Cortex of kidney (tissue), 1 donor: ENCODE measurements around the gene GPR39.

ENCODE experiments used
- DNase-seq: peaks from one replicate; lab custom pipeline; 2025; lab: John Stamatoyannopoulos, UW

GPR39 gene

DNA sequence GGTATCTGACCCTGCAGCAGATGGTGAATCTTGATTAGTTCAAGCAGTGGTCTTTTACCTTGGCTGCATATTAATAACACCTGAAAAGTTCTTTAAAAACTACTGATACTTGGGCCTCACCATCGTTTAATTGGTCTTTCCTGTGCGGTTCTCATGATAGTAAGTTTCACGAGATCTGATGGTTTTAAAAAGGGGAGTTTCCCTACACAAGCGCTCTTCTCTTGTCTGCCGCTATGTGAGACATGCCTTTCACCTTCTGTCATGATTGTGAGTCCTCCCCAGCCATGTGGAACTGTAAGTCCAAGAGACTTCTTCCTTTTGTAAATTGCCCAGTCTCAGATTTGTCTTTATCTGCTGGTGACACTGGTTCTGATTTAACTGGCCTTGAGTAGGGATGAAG lies 151.1 kb downstream of the GPR39 start:
- no peak for DNase-seq

DNA sequence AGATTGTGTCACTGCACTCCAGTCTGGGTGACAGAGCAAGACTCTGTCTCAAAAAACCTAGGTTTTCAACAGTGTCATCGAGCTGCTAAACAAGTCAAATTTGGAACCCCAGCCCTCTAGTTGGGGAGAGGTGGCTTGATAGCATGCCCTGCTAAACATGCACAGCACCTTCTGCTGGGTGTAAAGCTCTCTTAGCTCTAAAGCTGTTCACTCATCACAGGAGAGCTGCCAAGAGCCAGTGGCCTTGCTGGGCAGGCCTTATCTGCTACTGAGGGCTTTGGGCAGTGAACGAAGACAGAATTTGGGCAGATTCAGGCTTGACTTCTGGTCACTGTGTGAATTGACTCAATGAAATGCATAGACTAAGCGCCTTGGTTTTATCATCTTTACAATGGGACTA lies 152.1 kb downstream of the GPR39 start:
- DNase-seq, result no peak

DNA sequence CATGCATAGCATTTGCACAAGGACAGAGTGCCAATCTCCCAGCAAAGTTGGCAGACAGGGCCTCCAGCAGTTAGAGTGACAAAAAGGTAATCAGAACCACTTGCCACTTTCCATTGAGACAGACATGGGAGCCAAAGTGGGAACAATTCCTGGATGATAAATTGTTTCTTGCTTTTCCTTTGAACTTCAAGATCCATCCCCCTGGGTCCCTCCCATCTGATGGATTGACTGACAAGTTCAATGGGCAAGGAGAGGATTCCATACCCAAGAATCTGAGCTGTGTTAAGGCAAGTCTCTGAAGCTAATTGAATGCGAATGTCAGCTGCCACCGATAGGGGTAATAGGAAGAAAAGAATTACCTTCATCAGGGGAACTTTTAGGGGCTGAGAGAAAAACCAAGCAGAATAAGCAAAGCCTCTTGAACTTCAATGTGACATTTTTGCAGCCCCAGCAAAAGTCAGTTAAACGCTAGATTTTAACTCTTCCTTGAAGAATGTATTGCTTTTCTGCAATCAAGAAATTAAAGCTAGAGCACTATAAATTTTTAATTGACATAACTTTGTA lies 156.9 kb downstream of the GPR39 start:
- DNase-seq, result no peak

DNA sequence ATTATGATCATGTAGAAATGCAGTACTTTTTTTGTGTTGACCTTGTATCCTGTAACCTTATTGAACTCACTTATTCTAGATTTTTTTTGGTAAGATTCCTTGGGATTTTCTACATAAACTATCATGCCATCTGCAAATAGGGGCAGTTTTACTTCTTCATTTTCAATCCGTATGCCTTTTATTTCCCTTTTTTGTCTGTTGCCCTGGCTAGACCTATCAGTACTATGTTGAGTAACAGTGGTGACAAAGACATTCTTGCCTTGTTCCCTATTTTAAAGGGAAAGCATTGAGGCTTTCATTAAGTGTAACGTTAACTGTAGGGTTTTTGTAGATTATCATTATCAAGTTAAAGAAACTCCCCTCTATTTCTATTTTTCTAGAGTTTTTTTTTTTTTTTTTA lies 161.1 kb downstream of the GPR39 start:
- DNase-seq, result no peak

DNA sequence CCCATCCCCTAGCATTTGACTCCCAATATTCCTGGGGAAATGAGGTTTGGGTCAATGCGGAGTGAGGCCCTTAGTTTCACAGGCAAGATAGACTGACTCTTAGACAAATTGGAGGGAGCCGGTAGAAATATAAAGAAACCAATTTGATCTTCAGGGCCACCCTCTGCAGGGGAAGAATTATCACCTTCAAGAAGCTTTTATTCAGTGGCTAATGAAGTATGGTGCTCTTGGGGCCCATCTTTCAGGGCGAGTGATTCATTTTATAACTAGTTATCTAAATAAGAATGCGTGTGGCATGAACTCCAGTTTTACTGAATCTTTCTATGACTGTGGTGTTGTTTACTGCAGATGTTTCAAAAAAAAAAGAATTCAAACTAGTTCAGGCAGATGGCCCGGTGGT lies 165.0 kb downstream of the GPR39 start:
- DNase-seq, result no peak

DNA sequence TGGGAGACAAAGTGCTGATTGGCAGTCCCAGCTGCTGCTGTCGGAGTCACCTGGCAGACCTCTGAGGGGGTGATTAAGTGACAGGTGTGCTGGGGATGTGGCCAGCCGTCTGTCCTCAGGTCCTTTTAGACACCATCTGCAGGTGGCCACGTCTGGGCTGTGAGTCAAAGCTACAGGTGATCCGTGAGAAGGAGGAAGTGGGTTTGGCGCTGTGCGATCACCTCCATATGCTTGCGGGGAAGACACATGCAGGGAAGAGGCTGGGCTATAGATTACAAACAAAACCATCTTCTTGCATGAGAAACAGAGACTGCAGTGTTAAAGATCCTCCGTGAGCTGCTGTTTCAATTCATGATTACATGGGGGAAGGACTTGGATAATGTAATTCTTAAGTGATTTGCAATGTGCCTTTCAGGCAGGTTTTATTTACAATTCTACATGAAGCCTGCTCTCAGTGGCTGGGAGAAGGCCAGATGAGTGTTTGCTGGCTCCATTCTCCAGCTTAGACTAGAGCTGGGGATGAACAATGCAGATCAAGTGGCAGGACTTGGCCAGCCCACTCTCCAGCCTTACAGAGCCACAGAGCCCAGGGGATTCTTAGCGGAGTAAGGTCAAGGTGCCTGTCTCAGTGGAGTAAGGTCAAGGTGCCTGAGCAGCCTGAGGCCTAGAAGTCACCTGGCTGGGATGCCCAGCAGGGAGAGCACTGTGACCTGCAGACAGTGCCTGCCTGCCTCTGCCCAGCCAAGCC lies 165.6 kb downstream of the GPR39 start:
- DNase-seq, result no peak

DNA sequence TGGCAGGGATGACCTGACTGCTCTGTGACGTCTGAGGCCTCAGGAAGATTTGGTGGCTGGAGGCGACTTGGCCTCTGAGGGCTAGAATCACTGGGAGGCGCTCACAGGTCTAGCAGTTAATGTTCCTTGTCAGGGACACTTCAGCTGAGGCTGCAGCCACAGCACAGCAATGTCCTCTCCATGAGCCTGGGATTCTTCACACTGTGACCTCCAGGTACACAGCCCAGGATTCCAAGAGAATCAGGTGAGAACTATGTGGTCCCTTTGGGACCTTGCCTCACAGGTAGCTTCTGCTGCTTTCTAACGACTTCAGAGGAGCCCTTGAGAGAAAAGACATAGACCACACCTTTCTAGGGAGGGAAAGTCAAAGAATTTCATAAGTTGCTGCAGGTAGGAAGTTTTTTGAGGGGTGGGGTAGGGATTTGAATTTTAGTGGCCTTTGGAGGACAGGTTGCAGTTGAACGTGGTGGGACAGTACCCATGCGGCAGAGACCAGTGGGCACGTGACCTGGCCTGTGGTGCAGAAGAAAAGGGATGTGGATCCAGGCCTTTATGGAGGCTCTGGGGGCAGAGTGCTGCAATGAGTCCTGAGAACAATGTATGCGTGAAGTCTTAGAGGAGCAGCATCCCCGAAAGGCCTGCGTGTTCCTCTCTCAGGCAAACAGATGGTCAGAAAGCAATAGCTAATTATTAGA lies 167.2 kb downstream of the GPR39 start:
- no peak for DNase-seq

DNA sequence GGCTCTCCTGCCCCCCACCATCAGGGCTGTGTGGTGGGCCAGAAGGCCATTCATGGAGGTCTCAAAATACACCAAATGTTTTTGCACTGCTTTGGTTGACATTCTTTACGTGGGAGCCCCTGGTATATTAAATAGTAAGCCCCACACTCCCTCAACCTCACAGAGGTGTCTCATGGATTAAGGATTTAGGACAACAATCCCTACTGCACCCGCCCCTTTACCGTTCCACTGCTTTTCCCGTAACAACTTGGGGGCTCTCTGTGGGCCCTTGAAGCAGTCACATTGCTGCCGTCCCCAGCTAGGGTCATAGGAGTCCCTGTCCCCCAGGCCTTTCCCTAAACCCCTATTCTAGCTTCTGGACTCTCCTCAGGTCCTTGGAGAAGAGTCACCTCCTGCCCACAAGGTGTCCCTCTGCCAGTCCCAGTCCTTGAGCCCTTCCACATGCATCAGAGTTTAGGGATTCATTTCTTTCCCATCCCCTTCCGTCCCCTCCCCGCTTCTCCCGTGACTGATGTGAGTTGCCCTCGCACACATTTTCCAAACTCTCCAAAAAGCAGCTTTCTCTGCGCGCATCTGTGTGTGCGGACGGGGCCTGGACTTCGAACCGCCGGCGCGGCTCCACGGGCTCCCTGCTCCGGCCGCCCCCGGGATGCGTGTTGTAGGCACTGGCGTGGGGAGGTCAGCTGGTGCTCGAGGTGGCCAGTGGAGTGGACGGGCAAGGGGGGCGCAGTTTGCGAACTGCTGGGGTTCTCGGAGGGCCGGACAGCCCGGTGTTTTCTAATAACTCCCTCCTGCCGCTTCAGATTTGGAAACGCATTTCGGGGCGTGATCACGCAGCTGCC lies 168.6 kb downstream of the GPR39 start:
- no peak for DNase-seq

DNA sequence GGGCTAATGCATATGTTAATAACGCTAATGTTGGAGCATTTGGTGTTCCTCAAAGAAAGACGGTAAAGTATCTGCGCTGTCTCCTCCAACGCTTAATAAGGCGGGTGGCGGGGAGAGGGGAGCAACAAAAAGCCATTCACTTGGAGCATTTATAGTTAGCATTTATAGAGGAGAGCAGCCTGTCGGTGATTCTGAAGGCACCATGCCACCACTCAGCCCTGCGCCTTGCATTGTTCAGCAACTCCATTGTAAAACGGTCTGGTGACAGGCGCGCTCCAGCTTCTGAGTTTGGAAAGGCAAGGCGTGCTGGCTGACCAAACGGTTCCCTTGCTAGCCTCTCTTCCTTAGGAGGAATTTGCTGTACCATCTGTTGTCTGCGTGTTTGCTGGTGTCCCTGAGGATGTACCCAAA lies 169.5 kb downstream of the GPR39 start:
- no peak for DNase-seq

DNA sequence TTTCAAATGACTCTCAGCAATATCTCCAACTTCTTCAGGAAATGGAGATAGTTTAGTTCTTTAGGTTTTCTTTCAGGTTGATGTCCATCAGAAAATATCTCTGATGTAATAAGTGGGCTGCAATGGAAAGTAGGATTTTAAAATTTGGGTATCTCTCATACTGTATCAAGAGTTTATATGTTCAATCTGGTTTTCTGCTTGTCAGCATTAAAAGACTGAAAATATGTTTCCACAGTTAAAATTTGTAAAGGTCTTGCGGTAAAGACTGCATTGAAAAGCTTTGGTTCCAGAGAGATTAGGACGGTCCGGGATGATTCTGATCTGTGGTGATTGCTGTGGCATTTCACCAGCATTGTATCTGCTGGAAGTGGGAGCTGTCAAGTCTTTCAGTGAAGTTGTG lies 170.2 kb downstream of the GPR39 start:
- DNase-seq, result no peak

DNA sequence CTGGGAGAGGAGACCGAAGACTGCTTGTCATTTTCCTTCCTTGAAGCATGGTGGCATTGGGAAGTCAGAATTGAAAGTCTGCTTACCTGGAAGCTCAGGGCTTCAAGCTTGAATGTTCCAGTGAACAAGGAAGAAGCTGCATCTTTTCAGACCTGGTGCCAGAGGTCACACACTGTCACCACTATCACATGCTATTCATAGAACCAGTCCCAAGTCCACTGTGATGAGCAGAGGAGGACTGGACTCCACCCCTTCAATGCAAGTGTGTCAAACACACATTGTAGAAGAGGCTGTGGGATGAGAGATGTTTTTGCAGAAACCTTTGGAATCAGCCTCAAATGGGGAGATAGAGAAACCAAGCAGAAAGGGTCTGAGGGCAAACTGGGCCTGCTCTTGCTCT lies 172.0 kb downstream of the GPR39 start:
- no peak for DNase-seq

DNA sequence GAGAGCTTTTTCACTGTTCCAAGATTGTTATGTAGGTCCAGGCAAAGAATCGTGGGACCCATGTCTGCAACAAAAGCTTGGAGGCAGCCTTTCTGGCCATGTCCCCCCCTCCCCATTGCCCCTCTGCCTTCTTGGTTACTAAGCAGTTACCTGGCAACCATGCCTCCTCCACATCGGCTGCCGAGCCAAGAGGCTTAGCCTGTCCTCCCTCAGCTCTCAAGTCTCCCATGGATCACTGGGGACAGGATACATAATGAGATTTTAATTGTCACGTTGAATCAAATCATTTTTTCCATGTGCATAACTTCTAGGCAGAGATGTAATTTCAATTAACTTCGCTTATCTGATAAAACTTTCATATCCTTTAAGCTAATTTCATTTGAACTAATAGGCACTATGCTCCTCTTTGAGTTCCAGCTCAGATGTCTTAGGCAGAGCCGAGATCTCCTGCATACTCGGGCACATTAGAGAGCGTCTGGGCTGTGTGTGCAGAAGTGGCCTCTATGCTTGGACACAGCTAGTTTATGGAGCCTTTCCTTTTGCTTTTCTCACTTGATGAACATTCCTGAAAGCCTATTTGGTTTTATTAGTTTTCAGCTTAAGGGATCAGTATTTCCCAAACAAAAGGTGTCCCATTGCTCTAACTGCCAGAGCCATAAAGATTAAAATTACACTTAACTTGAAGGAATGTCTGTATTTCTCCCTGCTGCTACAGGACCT lies 172.7 kb downstream of the GPR39 start:
- no peak for DNase-seq

DNA sequence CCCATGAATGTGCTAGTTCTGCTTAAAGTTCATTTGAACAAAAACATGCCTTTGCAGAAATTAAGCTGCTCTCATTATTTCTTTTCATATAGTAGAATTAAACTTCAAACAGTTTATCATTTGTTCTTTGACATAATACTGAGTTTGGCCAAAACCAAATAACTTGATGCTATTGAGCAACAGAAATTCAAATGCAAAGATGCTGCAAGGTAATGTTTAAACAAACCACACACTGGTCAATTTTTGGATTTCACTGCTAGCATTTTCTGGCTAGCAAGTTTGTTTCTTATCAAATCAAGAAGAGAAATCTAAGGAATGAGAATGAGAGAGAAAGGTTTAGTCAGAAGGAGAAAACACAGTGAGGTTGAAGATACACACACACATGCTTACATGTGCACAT lies 173.4 kb downstream of the GPR39 start:
- no peak for DNase-seq

DNA sequence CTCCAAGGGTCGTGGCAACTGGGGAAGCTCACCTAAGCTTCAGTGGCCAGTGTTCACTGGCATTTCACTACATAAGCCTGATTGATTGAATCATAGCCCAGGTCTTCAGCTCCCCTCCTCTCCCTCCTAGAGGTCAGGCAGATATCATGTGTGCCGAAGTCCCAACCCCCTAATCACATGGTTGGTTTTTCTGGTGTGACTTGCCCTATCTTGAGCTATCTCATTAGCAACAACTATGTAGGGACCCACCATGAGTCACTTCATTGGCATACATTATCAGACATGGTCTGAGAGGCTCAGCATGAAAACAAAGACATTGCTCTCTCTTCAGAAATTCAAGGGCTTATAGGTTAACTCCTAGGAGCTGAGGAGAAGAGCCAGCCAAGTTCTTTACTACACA lies 176.6 kb downstream of the GPR39 start:
- DNase-seq, result no peak

DNA sequence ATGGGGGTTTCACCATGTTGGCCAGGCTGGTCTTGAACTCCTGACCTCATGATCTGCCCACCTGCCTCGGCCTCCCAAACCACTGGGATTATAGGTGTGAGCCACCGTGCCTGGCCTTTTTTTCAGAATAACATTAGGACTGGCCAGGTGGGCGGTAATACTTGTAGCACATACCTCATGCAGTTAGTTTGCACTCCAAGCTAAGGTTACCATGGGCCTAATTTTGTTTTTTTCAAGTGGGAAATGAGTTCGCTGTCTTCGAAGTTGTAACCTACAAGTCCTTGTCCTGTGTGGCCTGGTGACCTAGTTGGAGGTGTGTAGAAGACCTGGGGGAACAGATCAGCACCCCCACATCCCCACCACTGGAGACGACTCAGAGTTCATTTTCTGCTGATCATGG lies 178.6 kb downstream of the GPR39 start:
- DNase-seq, result no peak

DNA sequence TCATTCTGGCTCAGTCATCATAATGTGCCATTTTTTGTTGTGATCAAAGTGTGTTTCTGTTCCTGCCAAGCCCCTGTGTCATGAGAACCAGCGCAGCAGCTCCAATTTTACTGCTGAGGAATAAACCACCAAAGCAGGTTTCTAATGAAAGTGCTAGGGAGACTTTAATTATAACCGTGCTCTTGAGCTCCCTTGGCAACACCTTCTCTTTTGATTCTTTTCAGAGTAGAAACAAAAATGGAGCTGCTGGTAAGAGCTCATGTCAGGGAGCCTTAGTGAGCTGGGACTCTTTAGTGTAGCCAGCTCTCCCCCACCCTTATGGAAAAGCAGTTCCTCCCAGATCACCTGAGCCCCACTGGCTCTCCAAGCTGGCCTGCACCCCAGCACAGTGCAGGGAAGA lies 179.1 kb downstream of the GPR39 start:
- no peak for DNase-seq

DNA sequence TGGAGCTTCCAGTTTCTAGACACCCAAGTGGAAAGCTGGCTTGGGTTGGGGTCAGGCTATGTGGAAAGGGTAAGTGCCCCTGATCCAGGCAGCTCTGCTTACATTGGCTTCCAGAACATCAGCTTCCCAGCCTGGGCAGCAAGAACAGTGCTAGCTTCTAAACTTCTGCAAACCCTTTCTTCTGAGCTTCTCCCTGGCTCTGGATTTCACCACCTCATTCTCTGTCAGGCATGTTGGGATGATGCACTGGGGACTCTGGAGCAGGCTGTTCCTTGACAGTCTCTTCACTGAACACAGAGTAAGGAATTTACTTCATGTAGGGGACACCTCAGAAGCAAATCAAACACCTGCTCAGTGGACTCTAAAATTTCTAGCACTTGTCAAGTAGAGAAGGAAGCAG lies 180.6 kb downstream of the GPR39 start:
- DNase-seq, result no peak

DNA sequence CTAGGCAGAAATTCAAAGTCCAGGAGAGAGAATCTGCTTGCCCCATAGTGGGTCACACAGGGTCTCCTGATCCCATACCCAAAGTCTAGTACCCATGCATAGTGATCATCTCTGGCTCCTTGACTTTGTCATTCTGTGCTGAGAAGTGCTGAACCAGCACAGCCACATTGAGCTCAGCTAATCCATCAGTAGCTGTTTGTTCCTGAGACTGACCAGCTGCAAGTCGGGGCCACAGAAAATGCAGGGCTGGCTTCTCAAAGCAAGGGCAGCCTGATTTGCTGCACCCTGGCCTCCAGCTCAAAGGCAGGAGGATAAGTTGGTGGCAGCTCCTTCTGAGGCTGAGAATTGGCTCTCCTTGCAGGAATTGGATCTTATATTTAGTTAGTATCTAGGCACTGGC lies 181.2 kb downstream of the GPR39 start:
- no peak for DNase-seq

DNA sequence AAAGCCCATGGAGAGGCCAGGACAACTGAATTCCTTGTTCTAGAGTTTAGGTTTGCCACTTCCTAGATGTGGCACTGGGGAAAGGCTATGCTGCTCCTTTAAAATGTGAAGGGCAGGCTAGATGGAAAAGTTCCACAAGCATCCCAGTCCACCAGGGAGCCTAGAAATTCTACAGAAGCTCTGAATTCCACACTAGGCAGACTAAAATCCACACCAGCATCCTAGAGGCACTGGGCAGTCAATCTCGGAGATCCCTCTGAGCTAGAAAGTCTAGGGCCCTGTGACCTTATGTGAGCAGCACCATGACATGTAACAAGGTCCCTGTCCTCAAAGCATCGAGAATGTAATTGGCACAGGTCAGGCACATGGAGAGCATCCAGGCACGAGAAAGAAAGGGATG lies 181.9 kb downstream of the GPR39 start:
- DNase-seq, result no peak

DNA sequence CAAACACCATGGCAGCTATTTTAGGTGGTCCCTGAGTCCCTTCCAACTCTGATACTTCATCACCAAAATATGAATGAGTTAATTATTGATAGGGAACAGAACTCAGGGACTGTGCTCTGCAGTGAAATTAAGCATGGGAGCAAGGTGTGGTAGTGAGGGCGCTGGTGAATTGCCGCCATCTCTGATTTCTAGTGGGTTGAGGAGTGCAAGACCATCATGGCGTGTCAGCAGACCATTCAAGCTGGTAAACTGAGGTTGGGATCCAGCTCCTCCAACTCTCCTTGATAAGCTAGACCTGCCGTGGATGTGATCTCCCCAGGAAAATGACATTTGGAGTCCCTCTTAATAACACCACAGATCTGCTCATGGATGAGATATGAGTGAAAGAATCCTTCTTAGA lies 183.0 kb downstream of the GPR39 start:
- DNase-seq, result no peak

DNA sequence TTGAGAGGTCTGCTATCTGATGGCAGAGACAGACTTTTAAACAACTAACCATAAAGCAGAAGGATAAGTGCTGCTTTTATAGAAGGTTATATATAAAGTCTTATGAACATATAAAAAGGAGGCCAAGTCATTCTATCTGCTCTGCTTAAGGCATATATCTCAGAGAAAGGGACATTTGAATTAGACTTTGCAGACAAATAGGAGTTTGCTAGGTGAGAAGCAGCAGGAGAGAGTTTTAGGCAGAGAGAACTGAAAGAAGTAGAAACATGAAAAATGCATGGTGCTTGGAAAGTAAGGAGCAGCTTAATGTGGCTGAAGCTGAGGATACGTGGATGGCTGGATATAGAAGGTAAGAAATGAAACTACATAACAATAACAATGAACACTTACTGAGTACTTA lies 188.0 kb downstream of the GPR39 start:
- DNase-seq, result no peak
